SK-N-SH (cell line): Measurements from ENCODE around the gene LDB1. TPM values are rescaled to one million over a fixed set of nuclear protein-coding genes. Genes with fewer than 3 reads are reported as not detected.

Source experiments
- CTCF ChIA-PET: fragments of 300-600, 350-600 bp; formaldehyde crosslinking; extraction: SDS; loops from one replicate; lab custom pipeline; 2021; lab: Yijun Ruan, JAX
- POLR2A ChIA-PET: fragments of 350-600 bp; sonication (Branson Sonifier 250); formaldehyde crosslinking; extraction: SDS; loops from one replicate; lab custom pipeline; 2020; ENCODE audit warnings: antibody characterized with exemption, inconsistent platforms; lab: Yijun Ruan, JAX
- DNase-seq: peaks from one replicate; pipeline ENCODE4 v3.0.0; 2012
- H2AFZ ChIP-seq: fragments of 200-600 bp; sonication (generic); 2 replicates; pipeline ENCODE4 v1.8.1; 2016; ENCODE audit warnings: antibody characterized with exemption, mild to moderate bottlenecking, low read depth
- H3F3A ChIP-seq: fragments of 200-600 bp; sonication (generic); replicated peaks from 2 replicates; pipeline ENCODE3; 2016; ENCODE audit warnings: antibody characterized with exemption, mild to moderate bottlenecking; ENCODE audit not compliant: insufficient read depth
- H3K27ac ChIP-seq, 2 experiments: fragments of 200-500 bp in 1 of 2; fragments of 200-600 bp in 1 of 2; sonication (Bioruptor generic) in 1 of 2; sonication (generic), shearing (Covaris generic) in 1 of 2; 2 replicates each; pipeline versions ENCODE4 v1.5.1 to v1.6.1; 2014 to 2016; ENCODE audit warnings: low read depth in 2 of 2, inconsistent platforms in 1 of 2, low read length in 1 of 2, mild to moderate bottlenecking in 1 of 2, mixed read lengths in 1 of 2
- H3K27me3 ChIP-seq: fragments of 200-600 bp; sonication (generic), shearing (Covaris generic); 2 replicates; pipeline ENCODE4 v1.6.1; 2016; ENCODE audit warnings: mixed run types; ENCODE audit not compliant: insufficient read depth
- H3K36me3 ChIP-seq, 2 experiments: fragments of 200-500 bp in 1 of 2; fragments of 200-600 bp in 1 of 2; sonication (Bioruptor generic) in 1 of 2; sonication (generic) in 1 of 2; replicated peaks in 1 of 2; 2 replicates each; pipeline versions ENCODE3 to v1.5.1; 2014 to 2016; ENCODE audit warnings: low read length in 1 of 2, mild to moderate bottlenecking in 1 of 2; ENCODE audit not compliant: insufficient read depth in 2 of 2, control insufficient read depth in 1 of 2
- H3K4me1 ChIP-seq, 2 experiments: fragments of 200-500 bp in 1 of 2; fragments of 200-600 bp in 1 of 2; sonication (Bioruptor generic) in 1 of 2; sonication (generic), shearing (Covaris generic) in 1 of 2; 2 replicates each; pipeline versions ENCODE4 v1.5.1 to v1.6.1; 2014 to 2016; ENCODE audit warnings: low read depth in 1 of 2, low read length in 1 of 2, mixed run types in 1 of 2; ENCODE audit not compliant: insufficient read depth in 2 of 2, control insufficient read depth in 1 of 2
- H3K4me2 ChIP-seq: fragments of 200-600 bp; sonication (generic), shearing (Covaris generic); 2 replicates; pipeline ENCODE4 v1.6.1; 2017; ENCODE audit warnings: mixed run types
- H3K4me3 ChIP-seq, 2 experiments: fragments of 200-500 bp in 1 of 2; fragments of 200-600 bp in 1 of 2; sonication (Bioruptor generic) in 1 of 2; sonication (generic), shearing (Covaris generic) in 1 of 2; 2 replicates each; pipeline versions ENCODE4 v1.5.1 to v1.8.1; 2014 to 2016; ENCODE audit warnings: low read depth in 2 of 2, inconsistent platforms in 1 of 2, low read length in 1 of 2, mild to moderate bottlenecking in 1 of 2, mixed read lengths in 1 of 2, moderate library complexity in 1 of 2
- H3K79me2 ChIP-seq: fragments of 200-600 bp; sonication (generic); 2 replicates; pipeline ENCODE4 v1.8.1; 2017; ENCODE audit warnings: mild to moderate bottlenecking; ENCODE audit not compliant: insufficient read depth
- H3K9ac ChIP-seq: fragments of 200-600 bp; sonication (generic); 2 replicates; pipeline ENCODE4 v1.6.1; 2017; ENCODE audit warnings: mixed run types
- H3K9me2 ChIP-seq: fragments of 200-600 bp; sonication (generic); 2 replicates; pipeline ENCODE4 v1.6.1; 2017; ENCODE audit warnings: mixed run types
- H3K9me3 ChIP-seq: fragments of 200-600 bp; sonication (generic); 2 replicates; pipeline ENCODE4 v1.6.1; 2017; ENCODE audit warnings: mixed run types, mild to moderate bottlenecking, moderate library complexity
- H4K20me1 ChIP-seq: fragments of 200-600 bp; sonication (generic); 2 replicates; pipeline ENCODE4 v1.6.1; 2017; ENCODE audit warnings: mild to moderate bottlenecking, mixed run types; ENCODE audit not compliant: insufficient read depth
- EP300 ChIP-seq, 2 experiments: IDR thresholded peaks; 2 replicates each; pipeline versions ENCODE4 v1.4.0 to v1.6.1; 2012; ENCODE audit warnings: borderline replicate concordance in 1 of 2, low read depth in 1 of 2, low read length in 1 of 2
- FOSL2 ChIP-seq: IDR thresholded peaks from 2 replicates; pipeline ENCODE4 v1.4.0; 2012; ENCODE audit warnings: low read depth, mild to moderate bottlenecking, moderate library complexity, borderline replicate concordance
- FOXM1 ChIP-seq: IDR thresholded peaks from 2 replicates; pipeline ENCODE4 v1.4.0; 2012; ENCODE audit warnings: low read depth, mild to moderate bottlenecking
- IRF3 ChIP-seq: fragments of 150-350 bp; IDR thresholded peaks from 2 replicates; pipeline ENCODE4 v1.6.1; 2016; ENCODE audit warnings: mild to moderate bottlenecking, low read depth, low read length
- JUND ChIP-seq: IDR thresholded peaks from 2 replicates; pipeline ENCODE4 v1.4.0; 2012
- MAX ChIP-seq: IDR thresholded peaks from 2 replicates; pipeline ENCODE4 v1.4.0; 2012; ENCODE audit warnings: low read depth
- MEF2A ChIP-seq: IDR thresholded peaks from 2 replicates; pipeline ENCODE4 v1.4.0; 2012; ENCODE audit warnings: low read depth, borderline replicate concordance
- NRF1 ChIP-seq: IDR thresholded peaks from 2 replicates; pipeline ENCODE4 v1.6.1; 2012; ENCODE audit warnings: low read depth, mild to moderate bottlenecking, low read length
- PBX3 ChIP-seq: IDR thresholded peaks from 2 replicates; pipeline ENCODE4; 2012
- POLR2AphosphoS5 ChIP-seq: IDR thresholded peaks from 2 replicates; pipeline ENCODE4 v1.6.1; 2012; ENCODE audit warnings: low read depth, low read length
- RFX5 ChIP-seq: IDR thresholded peaks from 2 replicates; pipeline ENCODE4 v1.6.1; 2012; ENCODE audit warnings: mild to moderate bottlenecking, improper control_type of control experiment, low read length
- SIN3A ChIP-seq: IDR thresholded peaks from 2 replicates; pipeline ENCODE4 v1.6.1; 2012; ENCODE audit warnings: low read depth, mild to moderate bottlenecking, low read length, moderate library complexity, borderline replicate concordance
- TAF1 ChIP-seq: IDR thresholded peaks from 2 replicates; pipeline ENCODE4 v1.6.1; 2012; ENCODE audit warnings: low read depth, mild to moderate bottlenecking, low read length, moderate library complexity, borderline replicate concordance
- TEAD4 ChIP-seq: IDR thresholded peaks from 2 replicates; pipeline ENCODE4 v1.4.0; 2012; ENCODE audit warnings: mild to moderate bottlenecking, borderline replicate concordance; ENCODE audit not compliant: insufficient read depth
- USF1 ChIP-seq: IDR thresholded peaks from 2 replicates; pipeline ENCODE4 v1.4.0; 2012; ENCODE audit warnings: low read depth, borderline replicate concordance
- USF2 ChIP-seq: fragments of 150-350 bp; IDR thresholded peaks from 2 replicates; pipeline ENCODE4 v1.6.1; 2017; ENCODE audit warnings: antibody characterized with exemption, low read length, low read depth, borderline replicate concordance
- YY1 ChIP-seq: IDR thresholded peaks from 2 replicates; pipeline ENCODE4 v1.4.0; 2012; ENCODE audit warnings: low read depth, mild to moderate bottlenecking
- WGBS: methylation state at CpG from one replicate; pipeline ENCODE4 v1.1.6; 2017; ENCODE audit warnings: low lambda C conversion rate; 5-methylcytosine and 5-hydroxymethylcytosine counted together
- polyA plus RNA-seq, 3 experiments: library from polyadenylated mRNA; depleted of rRNA; stranded (reverse); fragments of >200 nt; gene quantifications; 2 replicates each; pipeline ENCODE4 v1.2.3, GENCODE V29; 2012

The LDB1 gene
- polyA plus RNA-seq, 1 of the 3 experiments (the other 2 are of a cell fraction): 85.9 TPM

- Histone ChIP-seq H3K4me2 (peak overlapping the region; percentile 94), H3K9me3 (no peaks in the 10 kb centered on the region), H3K27ac (peak overlapping the region; percentile 86 to 99), H3K4me3 (peak overlapping the region; percentile 84 to 86), H3F3A (peaks cover 23% of the 10 kb centered on the region), H3K27me3 (no peaks in the 10 kb centered on the region), H3K79me2 (peaks cover 57% of the 10 kb centered on the region), H3K4me1 (peaks cover 45 to 55% of the 10 kb centered on the region in 2 experiments), H3K9ac (peak overlapping the region; percentile 84), H2AFZ (no peak overlapping the region), H4K20me1 (no peaks in the 10 kb centered on the region), H3K36me3 (no peaks in the 10 kb centered on the region), H3K9me2 (no peaks in the 10 kb centered on the region)
- WGBS: 2% methylated on average over 12 of the region's 22 CpGs
- peak; percentile 84 for DNase-seq
- CTCF ChIA-PET: interaction anchor here (1.2 to 1.4 kb wide), 3 partner anchors 12 to 281 kb away, joined by 3 to 4 read pairs (median 3); no protein-coding TSS in a partner anchor
- POLR2A ChIA-PET: interaction anchor here (0.6 to 1.4 kb wide), 2 partner anchors 32 to 275 kb away, joined by 3 read pairs; no protein-coding TSS in a partner anchor
- TF ChIP-seq IRF3 (0 out of 2 replicates have a peak, but pooled peaks have one; percentile 30), NRF1 (no peak), MEF2A (no peak), POLR2AphosphoS5 (peak; percentile 39; the same call in 1 of the 2 replicates), EP300 (IDR thresholded peaks at IDR 0.05; ENCODE audit: borderline replicate concordance in 1 of 2, low read depth in 1 of 2, low read length in 1 of 2) (0 out of 4 replicates have a peak, but pooled peaks of 1 of the 2 experiments have one; percentile 11), TEAD4 (peak; percentile 87; the same call in 1 of the 2 replicates), JUND (no peak), PBX3 (0 out of 2 replicates have a peak, but pooled peaks have one; percentile 4), RFX5 (peak; percentile 67; the same call in 1 of the 2 replicates), USF2 (no peak), FOXM1 (no peak)
These were observed 589 bp downstream of the LDB1 start for GRCh38 chr10:102119417-102120141.

- Histone ChIP-seq H3K36me3 (no peaks in the 10 kb centered on the region), H3K4me2 (peak overlapping the region; percentile 94), H4K20me1 (peaks cover 4% of the 10 kb centered on the region), H2AFZ (no peak overlapping the region), H3F3A (peaks cover 23% of the 10 kb centered on the region), H3K9me2 (no peaks in the 10 kb centered on the region), H3K9me3 (no peaks in the 10 kb centered on the region), H3K27me3 (no peaks in the 10 kb centered on the region), H3K9ac (peak overlapping the region; percentile 65; the same call in 1 of the 2 replicates), H3K4me1 (peaks cover 45 to 55% of the 10 kb centered on the region in 2 experiments), H3K4me3 (peak overlapping the region; percentile 84 to 86), H3K27ac (peak overlapping the region; percentile 86 to 99), H3K79me2 (peaks cover 63% of the 10 kb centered on the region)
- DNase-seq: no peak
- TF ChIP-seq YY1: no peak
- 0 out of 2 replicates have a peak, but pooled peaks have one; percentile 55 for TF ChIP-seq USF1
- no peak for TF ChIP-seq MAX
- TF ChIP-seq TAF1: no peak
- no peak for TF ChIP-seq SIN3A
- TF ChIP-seq FOSL2: no peak
- CTCF ChIA-PET: interaction anchor here (1.1 to 1.4 kb wide), 4 partner anchors 13 to 283 kb away, joined by 3 to 4 read pairs (median 3); no protein-coding TSS in a partner anchor
- POLR2A ChIA-PET: interaction anchor here (0.6 to 1.4 kb wide), 2 partner anchors 33 to 276 kb away, joined by 3 read pairs; no protein-coding TSS in a partner anchor
- WGBS: 20% methylated on average over 6 of the region's 6 CpGs
These were observed 1.3 kb downstream of the LDB1 start for GRCh38 chr10:102118867-102119266.
